Endothelial cell of umbilical vein (primary cell): ENCODE measurements around the gene PRDM10. TPM values are rescaled to one million over a fixed set of nuclear protein-coding genes. Genes with fewer than 3 reads are reported as not detected.

Source experiments
- BruUV-seq: library from RNA; stranded (reverse); fragments of 400-500 nt; replicated peaks from 2 replicates; lab custom pipeline; 2021; lab: Mats Ljungman, UMichigan
- CTCF ChIA-PET: fragments of 300-600, 350-600 bp; sonication (Branson Sonifier 250); formaldehyde crosslinking; loops from one replicate; lab custom pipeline; 2021; ENCODE audit warnings: antibody characterized with exemption, inconsistent platforms; lab: Charles Lee
- POLR2A ChIA-PET: fragments of 300-600, 350-600 bp; sonication (Branson Sonifier 250); formaldehyde crosslinking; loops from one replicate; lab custom pipeline; 2021; ENCODE audit warnings: antibody characterized with exemption, inconsistent platforms; lab: Charles Lee
- DNase-seq: peaks from one replicate; pipeline ENCODE4 v3.0.0-alpha.2; 2011; ENCODE audit warnings: low read depth, low spot score
- FAIRE-seq: peaks from 2 replicates; lab custom pipeline; 2011; peaks lifted over from hg19 to GRCh38; lab: Jason Lieb, UNC
- H2AFZ ChIP-seq: 2 replicates; pipeline ENCODE4 v1.6.0; 2012; ENCODE audit warnings: low read depth, low read length, control low read depth, inconsistent platforms
- H3K27ac ChIP-seq: 2 replicates; pipeline ENCODE4 v1.5.1; 2011; ENCODE audit warnings: low read depth, mild to moderate bottlenecking, control low read depth, low read length, moderate library complexity; ENCODE audit not compliant: insufficient read depth
- H3K27me3 ChIP-seq, 2 experiments: 2 replicates each; pipeline versions ENCODE4 v1.6.0 to v1.6.1; 2011; ENCODE audit warnings: low read length in 2 of 2, mixed read lengths in 1 of 2; ENCODE audit not compliant: control insufficient read depth in 2 of 2, insufficient read depth in 2 of 2
- H3K36me3 ChIP-seq, 2 experiments: 2 replicates in 1 of 2; 3 replicates in 1 of 2; pipeline ENCODE4 v1.5.1; 2011; ENCODE audit warnings: low read length in 2 of 2, mild to moderate bottlenecking in 1 of 2, moderate library complexity in 1 of 2; ENCODE audit not compliant: control insufficient read depth in 2 of 2, insufficient read depth in 2 of 2; ENCODE audit errors: extremely low read depth in 1 of 2
- H3K4me1 ChIP-seq: 3 replicates; pipeline ENCODE4 v1.5.1; 2011; ENCODE audit warnings: mild to moderate bottlenecking, low read length; ENCODE audit not compliant: control insufficient read depth, insufficient read depth; ENCODE audit errors: extremely low read depth
- H3K4me2 ChIP-seq: 2 replicates; pipeline ENCODE4 v1.6.1; 2011; ENCODE audit warnings: low read length, control low read depth, mixed read lengths; ENCODE audit not compliant: insufficient read depth
- H3K4me3 ChIP-seq, 3 experiments: fragments of 200-600 bp in 1 of 3; sonication (generic), shearing (Covaris generic) in 1 of 3; replicated peaks in 1 of 3; 2 replicates each; pipeline ENCODE4 v1.5.1; 2011 to 2016; ENCODE audit warnings: control low read depth in 3 of 3, low read length in 3 of 3, mild to moderate bottlenecking in 2 of 3, inconsistent platforms in 1 of 3, low read depth in 1 of 3, moderate library complexity in 1 of 3; ENCODE audit not compliant: insufficient read depth in 1 of 3
- H3K79me2 ChIP-seq: 2 replicates; pipeline ENCODE4 v1.6.0; 2012; ENCODE audit warnings: low read length, inconsistent platforms; ENCODE audit not compliant: control insufficient read depth, insufficient read depth
- H3K9ac ChIP-seq: replicated peaks from 2 replicates; pipeline ENCODE3; 2011; ENCODE audit warnings: low read length, control low read depth; ENCODE audit not compliant: insufficient read depth; ENCODE audit errors: extremely low read depth
- H3K9me1 ChIP-seq: replicated peaks from 3 replicates; pipeline ENCODE4 v1.6.0; 2011; ENCODE audit warnings: mild to moderate bottlenecking, low read length; ENCODE audit not compliant: control insufficient read depth, insufficient read depth; ENCODE audit errors: extremely low read depth
- H3K9me3 ChIP-seq: replicated peaks from 2 replicates; pipeline ENCODE4 v1.5.1; 2012; ENCODE audit warnings: low read length, inconsistent platforms; ENCODE audit not compliant: control insufficient read depth, insufficient read depth
- H4K20me1 ChIP-seq: replicated peaks from 2 replicates; pipeline ENCODE3; 2011; ENCODE audit warnings: mild to moderate bottlenecking, low read length; ENCODE audit not compliant: control insufficient read depth, insufficient read depth; ENCODE audit errors: extremely low read depth
- FOS ChIP-seq: IDR thresholded peaks from 2 replicates; pipeline ENCODE4 v1.6.1; 2011; ENCODE audit warnings: mild to moderate bottlenecking, low read length, moderate library complexity, borderline replicate concordance; ENCODE audit not compliant: insufficient read depth
- POLR2AphosphoS5 ChIP-seq: IDR thresholded peaks from 2 replicates; pipeline ENCODE4 v1.6.1; 2012; ENCODE audit warnings: low read depth, mild to moderate bottlenecking, control low read depth, low read length, moderate library complexity; ENCODE audit not compliant: insufficient read depth
- dilution Hi-C: fragments of 300-500 bp; cut with MboI; formaldehyde crosslinking; loops from one replicate; pipeline ENCODE4 v1.15.0; 2019; ENCODE audit warnings: low sequenced_read_pairs; ENCODE audit not compliant: extremely low pct_ligation_motif_present
- intact Hi-C: fragments of 100-400 bp; cut with micrococcal nuclease; formaldehyde crosslinking; loops from one replicate; pipeline ENCODE4 v1.10.0; 2022
- polyA plus RNA-seq, 4 experiments: library from polyadenylated mRNA; depleted of rRNA in 3 of 4; stranded (reverse) in 3 of 4; unstranded in 1 of 4; fragments of >200 nt; gene quantifications; 2 replicates each; pipeline versions ENCODE4 v1.2.1 to v1.2.3, GENCODE V29; 2011 to 2012; ENCODE audit warnings: missing spikeins in 1 of 4
- total RNA-seq: library from RNA; stranded (reverse); gene quantifications from 2 replicates; pipeline ENCODE4 v1.2.3, GENCODE V29; 2021
- TF ChIP-seq, protein P1 (sequence below), 2 donors: IDR thresholded peaks; 1 replicate in 1 of 2; 2 replicates in 1 of 2; pipeline ENCODE4 v1.5.1; 2011; ENCODE audit warnings: low read length in 2 of 2, mild to moderate bottlenecking in 2 of 2, moderate library complexity in 2 of 2, control low read depth in 1 of 2, inconsistent platforms in 1 of 2, low read depth in 1 of 2; ENCODE audit not compliant: insufficient read depth in 1 of 2; ENCODE audit errors: extremely low read depth in 1 of 2
- TF ChIP-seq, protein P2 (sequence below): IDR thresholded peaks from 2 replicates; pipeline ENCODE4 v1.6.1; 2011; ENCODE audit not compliant: insufficient read depth, insufficient read length

PRDM10 gene
- total and polyA plus RNA-seq, 2 donors (not counting 3 experiments of a cell fraction or from before 2014, with no cell fraction given), result 9.6 to 13.0 TPM

DNA sequence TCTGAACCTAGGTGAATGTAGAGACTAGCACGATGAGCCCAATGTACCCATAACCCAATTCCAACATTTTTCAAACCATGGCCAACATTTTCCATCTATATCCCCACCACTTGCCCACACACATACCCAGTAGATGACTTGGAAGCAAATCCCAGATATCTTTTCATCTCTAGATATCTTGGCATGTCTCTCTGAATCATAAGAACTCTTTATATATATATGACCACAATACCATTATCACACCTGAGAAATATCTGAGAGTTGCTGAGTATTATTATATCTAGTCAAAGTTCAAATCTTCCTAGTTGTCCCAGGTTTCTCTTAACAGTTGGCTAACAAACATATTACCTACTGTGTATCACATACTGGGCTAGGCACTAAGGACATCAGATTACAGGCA is 69.4 kb downstream of the PRDM10 start:
- Histone ChIP-seq H2AFZ (no peak overlapping the region), H3K27me3 (no peaks in the 10 kb centered on the region), H3K27ac (no peak overlapping the region), H3K9me3 (no peaks in the 10 kb centered on the region), H4K20me1 (no peaks in the 10 kb centered on the region), H3K36me3 (peaks cover 2 to 6% of the 10 kb centered on the region in 2 experiments), H3K4me2 (no peak overlapping the region), H3K4me3 (no peak overlapping the region), H3K9me1 (no peaks in the 10 kb centered on the region), H3K79me2 (no peaks in the 10 kb centered on the region), H3K9ac (no peak overlapping the region), H3K4me1 (no peaks in the 10 kb centered on the region)
- intact Hi-C loops (no loop called here), dilution Hi-C loops (no loop called here)
- FAIRE-seq (no peak), DNase-seq (no peak)
- ChIA-PET POLR2A (no interaction called here), CTCF (interaction anchor here (0.5 to 3.2 kb wide), 3 partner anchors 10 to 199 kb away, joined by 3 to 14 read pairs (median 9); partner anchors contain the start of gene PRDM10)
- TF ChIP-seq FOS (no peak), POLR2AphosphoS5 (no peak)
- TF ChIP-seq, protein P1, sequence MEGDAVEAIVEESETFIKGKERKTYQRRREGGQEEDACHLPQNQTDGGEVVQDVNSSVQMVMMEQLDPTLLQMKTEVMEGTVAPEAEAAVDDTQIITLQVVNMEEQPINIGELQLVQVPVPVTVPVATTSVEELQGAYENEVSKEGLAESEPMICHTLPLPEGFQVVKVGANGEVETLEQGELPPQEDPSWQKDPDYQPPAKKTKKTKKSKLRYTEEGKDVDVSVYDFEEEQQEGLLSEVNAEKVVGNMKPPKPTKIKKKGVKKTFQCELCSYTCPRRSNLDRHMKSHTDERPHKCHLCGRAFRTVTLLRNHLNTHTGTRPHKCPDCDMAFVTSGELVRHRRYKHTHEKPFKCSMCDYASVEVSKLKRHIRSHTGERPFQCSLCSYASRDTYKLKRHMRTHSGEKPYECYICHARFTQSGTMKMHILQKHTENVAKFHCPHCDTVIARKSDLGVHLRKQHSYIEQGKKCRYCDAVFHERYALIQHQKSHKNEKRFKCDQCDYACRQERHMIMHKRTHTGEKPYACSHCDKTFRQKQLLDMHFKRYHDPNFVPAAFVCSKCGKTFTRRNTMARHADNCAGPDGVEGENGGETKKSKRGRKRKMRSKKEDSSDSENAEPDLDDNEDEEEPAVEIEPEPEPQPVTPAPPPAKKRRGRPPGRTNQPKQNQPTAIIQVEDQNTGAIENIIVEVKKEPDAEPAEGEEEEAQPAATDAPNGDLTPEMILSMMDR (IDR thresholded peaks at IDR 0.05; ENCODE audit: extremely low read depth in 1 of 2, insufficient read depth in 1 of 2, low read depth in 1 of 2, low read length in 2 of 2), result no peak
- TF ChIP-seq, protein P2, sequence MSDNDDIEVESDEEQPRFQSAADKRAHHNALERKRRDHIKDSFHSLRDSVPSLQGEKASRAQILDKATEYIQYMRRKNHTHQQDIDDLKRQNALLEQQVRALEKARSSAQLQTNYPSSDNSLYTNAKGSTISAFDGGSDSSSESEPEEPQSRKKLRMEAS, result no peak
- BruUV-seq, result no TSS peak
